A549 (cell line): Measurements from ENCODE around the gene PLA2G4B.

Experiments used
- MAZ ChIP-seq: fragments of 150-350 bp; IDR thresholded peaks from 2 replicates; pipeline ENCODE4 v1.6.1; 2014; ENCODE audit warnings: antibody characterized with exemption, low read depth, low read length, borderline replicate concordance
- POLR2A ChIP-seq: IDR thresholded peaks from 2 replicates; pipeline ENCODE4 v1.6.1; 2012; ENCODE audit warnings: mild to moderate bottlenecking, low read length
- REST ChIP-seq: fragments of 200-600 bp; sonication (generic); IDR thresholded peaks from 2 replicates; pipeline ENCODE4 v1.6.1; 2016; ENCODE audit warnings: antibody characterized with exemption, mild to moderate bottlenecking, moderate library complexity

DNA sequence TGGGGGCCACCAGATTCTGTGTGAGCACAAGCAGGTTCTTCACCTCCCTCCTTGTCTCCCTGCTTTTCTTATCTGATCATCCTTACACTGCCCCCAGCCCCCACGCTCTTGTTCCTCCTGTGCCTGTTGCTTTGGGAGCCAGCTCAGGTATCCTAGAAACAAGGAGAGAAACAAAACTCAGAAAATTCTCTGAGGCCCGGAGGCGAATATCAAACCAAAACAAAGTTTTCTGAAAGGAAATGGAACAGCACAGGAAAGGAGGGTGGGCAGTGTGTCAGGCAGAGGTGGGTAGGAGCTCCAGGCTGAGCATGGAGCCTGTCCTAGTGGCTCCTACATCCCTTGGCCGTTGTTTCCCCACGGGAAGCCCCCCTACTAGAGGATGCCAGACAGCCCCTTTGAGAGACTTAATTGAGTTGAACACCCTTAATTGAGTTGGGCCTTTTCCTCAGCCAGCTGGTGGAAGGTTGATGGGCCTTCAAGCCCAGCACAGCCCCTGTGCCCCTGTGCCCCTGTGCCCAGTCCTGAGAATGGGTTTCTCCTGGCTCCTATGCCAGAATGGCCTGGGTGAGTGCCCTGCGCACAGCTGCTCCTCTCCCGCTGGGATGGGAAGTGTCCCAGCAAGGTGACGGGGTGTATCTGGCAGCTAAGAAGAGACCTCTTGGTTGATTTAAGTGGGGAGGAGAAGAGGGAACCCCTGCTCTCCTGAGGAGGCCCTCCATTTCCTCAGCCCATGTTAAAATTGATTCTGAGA, 33.6 kb upstream of the PLA2G4B start:
- no peak for TF ChIP-seq REST
- TF ChIP-seq POLR2A = no peak
- no peak for TF ChIP-seq MAZ
